Endothelial cell (in vitro differentiated cells): ENCODE results near the gene FOXI3. TPM values are rescaled to one million over a fixed set of nuclear protein-coding genes. Genes with fewer than 3 reads are reported as not detected.

Experiments used
- total RNA-seq: library from RNA; stranded (reverse); fragmentation: NEBNext Ultra II Directional; extraction: Animal tissue kit (Norgen Biotek cat#: 25700); gene quantifications from one replicate; pipeline ENCODE4 v1.2.1, GENCODE V29; 2021; ENCODE audit not compliant: unreplicated experiment

The FOXI3 gene
- total RNA-seq, 1 donor from 2014 or later: 0.69 TPM

Other genes starting within 250 kb of the FOXI3 start
- 17.1 TPM for gene EIF2AK3, start 174.8 kb upstream of the FOXI3 start, total RNA-seq
- 22.4 TPM for gene RPIA, start 239.0 kb upstream of the FOXI3 start, total RNA-seq